GM20000 (cell line): ENCODE data around the gene KRTAP6-1.

Source experiments
- DNase-seq: peaks from one replicate; pipeline ENCODE4 v3.0.0; 2012; ENCODE audit warnings: low spot score
- CTCF ChIP-seq: IDR thresholded peaks from 2 replicates; pipeline ENCODE4 v1.5.1; 2012; ENCODE audit warnings: mild to moderate bottlenecking, control low read depth; ENCODE audit errors: extremely low read depth, missing control alignments

The KRTAP6-1 gene

GRCh38 chr21:30628109-30628508 is 14.4 kb upstream of the KRTAP6-1 start:
- DNase-seq: no peak
- TF ChIP-seq CTCF: no peak

GRCh38 chr21:30625449-30626165 is 11.9 kb upstream of the KRTAP6-1 start:
- TF ChIP-seq CTCF: no peak
- DNase-seq: no peak

DNA sequence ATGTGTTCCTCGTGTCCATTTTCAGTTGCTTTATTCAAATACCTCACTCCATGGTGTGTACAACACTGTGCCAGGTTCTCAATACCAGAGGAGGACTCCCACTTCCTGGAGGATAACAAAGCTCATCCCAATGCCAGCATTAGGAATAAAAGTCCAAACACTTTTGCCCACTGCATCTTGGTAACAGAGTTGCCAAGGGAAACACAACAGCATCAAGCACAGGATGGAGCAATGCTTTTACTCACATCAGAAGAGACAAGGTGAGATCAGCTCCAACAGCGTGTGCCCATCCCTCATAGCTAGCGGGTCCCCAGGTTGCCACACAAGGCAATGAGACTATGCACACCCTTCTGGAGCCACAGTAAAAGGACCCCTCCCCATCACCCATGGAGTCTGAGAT is 9.6 kb upstream of the KRTAP6-1 start:
- no peak for TF ChIP-seq CTCF
- no peak for DNase-seq

DNA sequence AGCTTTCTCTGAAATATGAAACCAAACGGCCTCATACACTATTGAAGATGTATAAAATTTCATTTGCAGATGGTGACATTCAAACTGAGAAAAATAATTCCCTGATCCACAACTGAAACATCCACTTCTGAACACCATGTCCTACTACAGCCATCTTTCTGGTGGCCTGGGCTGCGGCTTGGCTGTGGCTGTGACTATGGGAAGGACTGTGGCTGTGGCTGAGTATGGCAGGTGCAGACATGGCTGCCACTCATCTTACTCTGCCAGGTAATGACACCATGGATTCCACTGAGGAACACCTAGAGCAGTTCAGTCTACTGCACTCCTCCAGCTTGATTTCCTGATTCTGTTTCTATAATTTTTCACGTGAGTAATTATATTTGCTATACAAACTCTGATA is 6.8 kb upstream of the KRTAP6-1 start, which contains the start of gene KRTAP20-4:
KRTAP20-4 (plus strand) TSS at position 106 of the 400 bp plus-strand sequence.
- no peak for TF ChIP-seq CTCF
- no peak for DNase-seq

DNA sequence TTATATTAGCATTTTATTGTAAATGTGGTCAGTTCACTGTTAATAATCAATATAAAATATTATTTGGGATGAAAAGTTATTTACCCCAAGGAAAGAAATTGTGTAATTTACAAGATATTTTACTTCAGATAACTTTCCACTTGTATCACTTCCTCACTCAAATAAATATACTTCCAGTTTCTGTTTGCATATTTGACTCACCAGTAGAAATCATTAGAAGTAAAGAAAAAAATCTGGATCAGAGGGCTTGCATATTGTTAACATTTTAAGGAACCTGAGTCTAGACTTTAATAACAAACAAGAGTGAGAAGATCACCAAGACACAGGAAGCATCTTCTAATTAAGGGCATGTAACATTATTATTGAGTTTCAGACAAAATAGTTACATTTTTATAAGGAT is 6.3 kb upstream of the KRTAP6-1 start:
- DNase-seq: no peak
- no peak for TF ChIP-seq CTCF

DNA sequence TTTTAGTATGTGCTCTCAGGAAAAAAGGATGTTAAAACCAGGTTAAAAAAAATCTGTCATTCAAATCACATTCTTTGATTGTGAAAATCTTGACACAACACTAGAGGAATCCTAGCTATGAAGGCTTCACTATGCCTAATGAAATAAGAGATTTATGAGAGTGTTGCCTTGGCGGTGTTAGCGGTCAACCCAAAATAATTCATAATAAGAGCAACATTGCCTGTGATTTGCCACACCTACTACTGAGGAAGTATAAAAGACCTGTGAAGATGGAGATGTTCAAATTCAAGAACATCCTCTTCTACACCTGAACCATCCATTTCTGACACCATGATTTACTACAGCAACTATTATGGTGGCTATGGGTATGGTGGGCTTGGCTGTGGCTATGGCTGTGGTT is 2.4 kb upstream of the KRTAP6-1 start, which contains the start of gene KRTAP20-1:
KRTAP20-1 (plus strand) TSS at position 301 of the 400 bp plus-strand sequence; CDS start at position 331, 30 bp downstream.
- DNase-seq: no peak
- TF ChIP-seq CTCF: no peak

- DNase-seq: no peak
- TF ChIP-seq CTCF: no peak
These were observed 1.5 kb upstream of the KRTAP6-1 start for GRCh38 chr21:30615199-30615598.
